Measurements from ENCODE around the gene PXYLP1.
"Not testable (repeated sequence)": the region's sequence is repeated elsewhere in the genome, so short reads cannot be mapped to it uniquely, and the experiment has no call there.

The PXYLP1 gene

GRCh38 chr3:141231101-141231951 is at the start of gene PXYLP1:
Gene PXYLP1 (plus strand): TSS chr3:141231825. CDS start chr3:141260176, 28,351 bp downstream.
- in situ Hi-C loops (cut with MboI; ENCODE audit: low sequenced_read_pairs) = no loop called here

- in situ Hi-C loops (cut with MboI; ENCODE audit: low sequenced_read_pairs) = no loop called here
These were observed 48.0 kb upstream of the PXYLP1 start for GRCh38 chr3:141183606-141184005.

- in situ Hi-C loops (cut with MboI; ENCODE audit: low sequenced_read_pairs) = no loop called here
These were observed 47.2 kb upstream of the PXYLP1 start for GRCh38 chr3:141184430-141184829.

DNA sequence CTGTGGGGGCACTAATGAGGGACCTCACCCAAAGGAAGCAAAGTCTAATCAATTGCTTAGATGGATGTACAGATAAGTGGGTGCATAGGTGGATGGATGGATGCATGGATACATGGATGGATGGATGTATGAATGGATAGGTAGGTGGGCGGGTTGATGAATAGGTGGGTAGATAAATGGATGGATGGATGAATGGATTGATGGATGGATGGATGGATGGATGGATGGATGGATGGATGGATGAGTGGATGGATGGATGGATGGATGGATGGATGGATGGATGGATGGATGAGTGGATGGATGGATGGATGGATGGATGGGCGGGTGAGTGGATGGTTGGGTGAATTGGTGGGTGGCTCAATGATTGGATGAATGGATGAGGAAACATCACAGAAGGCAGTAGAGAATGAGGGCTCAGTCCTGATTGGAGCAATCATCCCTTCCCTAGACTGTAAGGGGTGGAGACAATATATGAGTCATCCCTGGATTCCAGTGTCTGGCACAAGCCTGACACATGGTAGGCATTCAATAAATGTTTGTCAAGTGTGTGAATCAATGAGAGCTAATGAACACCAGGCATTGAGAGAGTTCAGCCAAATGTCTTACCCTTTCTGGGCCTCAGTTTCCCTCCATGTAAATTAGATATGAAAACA is 40.4 kb upstream of the PXYLP1 start:
- in situ Hi-C loops (cut with MboI; ENCODE audit: low sequenced_read_pairs) = no loop called here

DNA sequence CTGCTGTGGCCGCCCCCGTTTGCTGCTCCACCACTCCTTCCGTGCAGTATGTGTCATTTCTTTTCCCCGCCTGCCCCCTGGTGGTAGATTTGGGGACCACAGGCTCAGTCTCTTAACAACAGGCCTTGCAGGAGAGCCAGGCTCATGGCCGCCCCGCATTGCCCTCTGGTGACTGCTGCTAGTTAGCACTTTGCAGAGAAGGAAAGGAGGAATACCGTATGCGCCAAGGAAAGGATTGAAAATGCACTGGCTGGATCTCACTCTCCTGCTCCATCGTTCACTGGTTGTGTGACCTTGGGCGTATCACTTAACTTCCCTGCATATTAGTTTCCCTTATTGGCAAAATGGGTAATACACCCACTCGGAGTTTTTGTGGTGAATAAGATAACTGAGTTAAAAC is 39.3 kb upstream of the PXYLP1 start:
- in situ Hi-C loops (cut with MboI; ENCODE audit: low sequenced_read_pairs) = no loop called here

- in situ Hi-C loops (cut with MboI; ENCODE audit: low sequenced_read_pairs) = no loop called here
These were observed 38.4 kb upstream of the PXYLP1 start for GRCh38 chr3:141193066-141193830.

DNA sequence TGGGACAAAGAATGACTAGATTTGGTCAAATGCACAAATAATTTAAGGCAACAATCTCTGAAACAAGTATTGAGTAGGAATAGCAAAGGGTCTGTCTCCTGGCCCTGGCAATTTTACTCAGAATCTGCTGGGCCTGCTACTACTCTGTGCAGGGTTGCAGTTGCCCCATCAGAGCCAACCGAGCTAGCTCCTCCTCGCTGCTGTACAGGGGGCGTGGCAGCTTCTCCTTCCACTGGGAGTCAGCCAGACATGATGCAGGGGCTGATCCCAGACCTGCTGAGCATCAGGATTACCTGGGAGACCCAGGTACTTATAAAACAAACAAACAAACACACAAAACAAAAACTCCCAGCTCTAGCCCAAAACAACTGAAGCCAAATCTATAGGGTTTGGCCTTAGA is 30.5 kb upstream of the PXYLP1 start:
- in situ Hi-C loops (cut with MboI; ENCODE audit: low sequenced_read_pairs) = no loop called here

GRCh38 chr3:141202682-141203081 is 28.9 kb upstream of the PXYLP1 start:
- in situ Hi-C loops (cut with MboI; ENCODE audit: low sequenced_read_pairs) = no loop called here

GRCh38 chr3:141203866-141204265 is 27.8 kb upstream of the PXYLP1 start:
- in situ Hi-C loops (cut with MboI; ENCODE audit: low sequenced_read_pairs) = no loop called here

- in situ Hi-C loops (cut with MboI; ENCODE audit: low sequenced_read_pairs) = no loop called here
These were observed 27.3 kb upstream of the PXYLP1 start for GRCh38 chr3:141204343-141204742.

- in situ Hi-C loops (cut with MboI; ENCODE audit: low sequenced_read_pairs) = not testable (repeated sequence)
These were observed 20.3 kb upstream of the PXYLP1 start for GRCh38 chr3:141211306-141211705.

GRCh38 chr3:141212101-141212500 is 19.5 kb upstream of the PXYLP1 start:
- in situ Hi-C loops (cut with MboI; ENCODE audit: low sequenced_read_pairs) = no loop called here

- in situ Hi-C loops (cut with MboI; ENCODE audit: low sequenced_read_pairs) = no loop called here
These were observed 19.1 kb upstream of the PXYLP1 start for GRCh38 chr3:141212555-141212954.

DNA sequence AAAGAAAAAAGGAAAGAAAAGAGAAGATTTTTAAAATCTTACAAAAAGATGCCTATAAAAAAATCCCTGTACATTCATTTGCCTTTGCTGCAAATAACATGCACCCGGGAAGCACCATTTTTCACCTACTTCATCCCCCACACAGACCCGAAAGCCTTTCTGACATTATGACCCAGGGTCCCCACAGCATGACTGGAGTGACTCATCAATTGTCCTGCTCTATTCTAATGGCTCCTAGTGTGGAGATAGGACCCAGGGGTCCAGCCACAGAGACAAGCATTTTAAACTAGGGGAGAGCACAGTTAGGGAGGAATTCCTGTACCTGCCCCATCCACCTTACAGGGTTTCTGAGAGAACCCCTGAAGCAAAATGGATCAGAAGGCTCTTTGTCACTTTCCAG is 14.7 kb upstream of the PXYLP1 start:
- in situ Hi-C loops (cut with MboI; ENCODE audit: low sequenced_read_pairs) = no loop called here

- in situ Hi-C loops (cut with MboI; ENCODE audit: low sequenced_read_pairs) = no loop called here
These were observed 14.2 kb upstream of the PXYLP1 start for GRCh38 chr3:141217389-141217788.

- in situ Hi-C loops (cut with MboI; ENCODE audit: low sequenced_read_pairs) = no loop called here
These were observed 13.3 kb upstream of the PXYLP1 start for GRCh38 chr3:141218162-141218835.

DNA sequence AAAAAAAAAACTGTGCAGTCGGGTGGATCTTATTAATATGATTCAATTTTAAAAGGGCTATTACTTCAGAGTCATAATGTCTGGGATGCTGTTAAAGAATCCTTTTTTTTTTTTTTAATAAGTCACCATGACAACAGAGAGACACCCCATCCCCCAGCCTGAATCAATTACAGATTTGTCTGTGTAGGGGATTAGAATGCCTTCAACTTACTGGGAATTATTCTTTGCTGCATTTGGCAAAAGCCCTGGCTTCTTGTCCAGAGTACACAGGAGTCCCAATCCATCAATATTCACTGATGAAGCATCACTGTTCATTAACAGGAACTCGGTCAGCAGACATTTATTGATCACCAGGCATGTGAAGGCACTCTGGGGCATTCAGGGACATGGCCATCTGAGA is 12.7 kb upstream of the PXYLP1 start:
- in situ Hi-C loops (cut with MboI; ENCODE audit: low sequenced_read_pairs) = no loop called here

DNA sequence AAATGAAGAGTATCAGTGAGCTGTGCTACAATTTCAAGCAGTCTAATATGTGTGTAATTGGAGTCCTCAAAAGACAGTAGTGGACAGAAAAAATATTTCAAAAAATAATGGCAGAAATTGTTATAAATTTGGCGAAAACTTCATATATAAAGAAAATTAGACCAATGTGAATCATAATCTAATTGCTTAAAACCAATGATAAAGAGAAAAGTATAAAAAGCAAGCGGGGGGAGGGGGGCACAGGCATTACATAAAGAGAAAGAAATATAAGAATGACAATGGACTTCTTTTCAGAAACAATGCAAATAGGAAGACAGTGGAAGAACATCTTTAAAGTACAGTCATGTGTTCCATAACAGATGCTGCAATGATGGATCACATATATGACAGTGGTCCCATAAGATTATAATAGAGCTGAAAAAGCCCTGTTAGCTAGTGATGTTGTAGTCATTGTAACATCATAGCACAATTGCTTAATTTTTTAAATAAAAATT is 7.9 kb upstream of the PXYLP1 start:
- in situ Hi-C loops (cut with MboI; ENCODE audit: low sequenced_read_pairs) = no loop called here

- in situ Hi-C loops (cut with MboI; ENCODE audit: low sequenced_read_pairs) = no loop called here
These were observed 5.7 kb upstream of the PXYLP1 start for GRCh38 chr3:141225939-141226338.

DNA sequence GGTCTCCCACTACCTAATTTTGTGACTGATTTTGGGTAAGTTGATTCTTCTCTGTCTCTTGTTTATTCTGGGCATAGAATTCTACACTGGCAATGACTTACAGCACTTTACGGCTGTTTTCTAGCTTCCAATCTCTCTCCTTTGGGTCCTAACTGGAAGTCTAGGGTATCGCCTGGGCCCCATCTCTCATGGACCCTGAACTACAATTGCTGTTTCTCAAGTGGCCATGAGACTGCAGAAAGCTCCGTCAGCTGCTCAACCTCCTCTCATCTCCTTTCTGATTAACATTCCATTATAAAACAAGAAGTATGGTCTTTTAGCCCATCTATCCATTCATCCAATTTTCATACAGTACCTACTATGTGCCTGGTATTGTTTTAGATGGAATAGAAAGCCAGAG is 4.4 kb upstream of the PXYLP1 start:
- in situ Hi-C loops (cut with MboI; ENCODE audit: low sequenced_read_pairs) = no loop called here

DNA sequence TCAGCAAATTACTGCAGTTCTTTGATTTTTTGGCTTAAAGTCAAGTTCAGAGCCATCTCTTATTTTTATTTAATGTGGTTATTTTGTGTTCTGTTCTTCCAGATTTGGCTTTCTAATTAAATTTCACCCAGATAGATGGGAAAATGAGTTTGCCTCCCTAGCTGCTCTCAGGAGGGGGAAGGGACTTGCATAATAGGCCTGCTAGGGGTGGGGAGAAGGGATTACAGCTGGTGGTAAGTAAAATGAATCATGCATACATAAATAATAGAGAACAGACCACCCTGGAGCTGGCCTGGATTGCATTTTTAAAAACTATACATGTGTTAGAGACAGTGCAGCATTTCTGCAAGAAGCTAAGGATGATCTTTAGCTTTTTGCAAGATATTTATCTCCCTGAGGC is 3.9 kb upstream of the PXYLP1 start:
- in situ Hi-C loops (cut with MboI; ENCODE audit: low sequenced_read_pairs) = no loop called here

Measured in hTERT RPE-1 (cell line).